Activated CD4-positive, alpha-beta T cell treated with anti-CD3 and anti-CD28 coated beads, Interleukin-2, amount 50 U/mL, for 24 hours (primary cell): ENCODE results near the gene TSPAN31.

Source experiments
- DNase-seq, 2 donors: peaks; one replicate each; pipeline ENCODE4 v3.0.0-alpha.2; 2020; ENCODE audit warnings: low read depth in 1 of 2, low spot score in 1 of 2

The TSPAN31 gene

GRCh38 chr12:57735198-57735855 is 9.5 kb upstream of the TSPAN31 start:
- no peak for DNase-seq

DNA sequence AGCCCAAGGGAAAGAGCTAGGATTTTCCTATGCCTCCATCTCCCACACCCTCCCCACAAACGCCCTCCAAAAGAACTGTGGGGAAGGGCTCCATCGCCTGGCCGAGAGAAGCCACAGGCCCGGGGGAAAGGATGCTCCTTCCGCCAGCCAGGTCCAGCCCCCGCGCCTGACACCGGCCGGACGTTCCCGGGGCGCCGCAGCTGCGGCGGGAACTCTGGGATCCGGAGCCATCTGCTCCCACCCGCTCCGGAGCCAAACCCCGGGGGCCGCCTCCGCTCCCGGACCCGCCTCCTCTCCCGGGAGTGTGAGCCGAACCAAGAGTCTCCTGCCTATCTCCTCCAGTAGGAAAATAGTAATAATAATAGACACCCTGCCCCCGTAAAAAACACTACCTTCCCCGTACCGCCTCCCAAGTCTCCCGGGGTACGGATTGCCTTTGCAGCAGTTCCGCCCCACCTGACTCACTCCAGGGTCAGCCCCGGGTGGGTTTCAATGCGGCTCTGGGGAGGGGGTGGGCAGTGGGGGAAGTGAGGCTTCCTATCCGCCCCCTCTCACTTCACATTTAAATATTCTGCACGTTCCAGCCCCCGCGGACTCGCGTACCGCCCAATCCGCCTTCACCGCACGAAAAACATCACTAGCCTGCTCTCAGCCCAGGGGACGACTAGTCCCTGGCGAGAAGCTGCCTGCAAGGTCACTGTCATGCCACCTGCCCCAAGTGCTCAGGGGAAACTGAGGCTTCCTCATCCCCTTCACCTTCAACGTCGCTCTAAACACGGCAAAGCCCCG is 8.7 kb upstream of the TSPAN31 start:
- DNase-seq = no peak

- DNase-seq = no peak
Measured at GRCh38 chr12:57736741-57737466, 7.9 kb upstream of the TSPAN31 start.

- no peak for DNase-seq
Measured at GRCh38 chr12:57737467-57738460, 7.1 kb upstream of the TSPAN31 start.

GRCh38 chr12:57738661-57739237 is 6.1 kb upstream of the TSPAN31 start, which contains the start of gene AGAP2:
Gene AGAP2 (minus strand): TSS chr12:57738742. CDS start chr12:57738246, 496 bp downstream.
- no peak for DNase-seq

- no peak for DNase-seq
Measured at GRCh38 chr12:57739387-57739786, 5.5 kb upstream of the TSPAN31 start.

DNA sequence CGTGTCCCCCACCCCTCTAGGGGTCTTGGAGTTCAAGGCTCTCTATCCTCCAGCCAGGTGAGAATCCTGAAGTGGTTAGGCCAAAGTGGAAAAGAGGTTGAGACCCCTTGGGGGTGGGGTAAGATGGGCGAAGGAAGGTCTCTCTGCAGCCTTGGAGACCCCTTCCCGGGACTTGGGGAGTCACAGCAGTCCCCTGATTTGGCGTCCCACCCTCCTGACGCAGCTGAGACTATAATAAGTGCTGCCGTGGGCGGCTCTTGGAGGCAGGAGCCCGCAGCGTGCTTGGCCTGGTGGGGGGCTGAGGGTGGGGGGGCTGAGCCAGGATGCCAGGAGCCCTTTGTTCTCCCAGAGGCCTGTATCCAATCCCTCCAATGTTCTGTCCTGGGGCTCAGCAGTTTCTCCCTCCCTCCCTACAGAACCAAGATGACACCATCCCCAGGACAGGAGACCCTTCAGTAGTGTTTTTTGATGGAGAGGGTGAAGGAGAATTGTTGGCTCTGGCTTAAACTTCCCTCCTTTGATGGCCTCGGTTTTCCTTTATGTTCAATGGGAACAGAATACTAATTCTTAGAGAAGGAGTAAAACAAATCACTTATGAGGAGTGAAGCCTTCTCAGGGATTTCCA is 4.8 kb upstream of the TSPAN31 start:
- no peak for DNase-seq

GRCh38 chr12:57740656-57741412 is 4.0 kb upstream of the TSPAN31 start:
- peak in 1 of 2 donors; percentile 68 for DNase-seq

DNA sequence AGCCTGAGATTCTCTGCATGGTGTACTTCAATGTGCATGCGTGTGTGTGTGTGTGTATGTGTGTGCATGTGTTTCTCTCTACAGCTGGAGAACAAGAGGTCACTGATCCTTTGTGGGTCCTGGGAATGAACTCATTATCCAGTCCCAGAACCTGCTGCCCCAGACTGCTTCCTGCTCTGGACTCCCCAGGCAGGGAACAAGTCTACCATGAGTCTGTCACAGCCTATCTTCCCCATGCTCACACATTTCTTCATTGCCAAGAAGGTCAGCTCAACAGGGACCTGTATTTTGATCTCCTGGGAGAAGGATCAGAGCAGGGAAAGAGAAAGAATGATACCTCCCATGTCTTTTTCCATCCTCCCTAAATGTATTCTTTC is 3.4 kb upstream of the TSPAN31 start:
- no peak for DNase-seq

- DNase-seq = peak in 1 of 2 donors; percentile 70
Measured at GRCh38 chr12:57741844-57742738, 2.7 kb upstream of the TSPAN31 start.

DNA sequence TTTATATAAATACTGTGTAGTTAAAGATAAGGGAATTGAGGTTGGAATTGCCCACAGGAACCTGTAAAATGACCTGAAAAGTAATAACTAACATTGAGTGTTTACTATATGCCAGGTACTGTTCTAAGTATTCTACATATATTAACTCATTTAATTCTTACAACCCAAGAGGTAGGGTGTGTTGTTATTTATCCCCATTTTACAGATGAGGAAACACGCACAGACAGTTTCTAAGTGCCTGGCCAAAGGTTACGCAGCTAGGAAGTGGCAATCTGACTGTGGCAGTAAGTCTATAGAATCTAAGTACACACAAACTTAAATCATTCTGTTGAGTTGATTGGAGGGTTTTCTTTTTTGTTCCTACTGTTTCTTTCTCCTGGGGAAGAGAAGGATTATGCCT is 1.1 kb upstream of the TSPAN31 start:
- no peak for DNase-seq

DNA sequence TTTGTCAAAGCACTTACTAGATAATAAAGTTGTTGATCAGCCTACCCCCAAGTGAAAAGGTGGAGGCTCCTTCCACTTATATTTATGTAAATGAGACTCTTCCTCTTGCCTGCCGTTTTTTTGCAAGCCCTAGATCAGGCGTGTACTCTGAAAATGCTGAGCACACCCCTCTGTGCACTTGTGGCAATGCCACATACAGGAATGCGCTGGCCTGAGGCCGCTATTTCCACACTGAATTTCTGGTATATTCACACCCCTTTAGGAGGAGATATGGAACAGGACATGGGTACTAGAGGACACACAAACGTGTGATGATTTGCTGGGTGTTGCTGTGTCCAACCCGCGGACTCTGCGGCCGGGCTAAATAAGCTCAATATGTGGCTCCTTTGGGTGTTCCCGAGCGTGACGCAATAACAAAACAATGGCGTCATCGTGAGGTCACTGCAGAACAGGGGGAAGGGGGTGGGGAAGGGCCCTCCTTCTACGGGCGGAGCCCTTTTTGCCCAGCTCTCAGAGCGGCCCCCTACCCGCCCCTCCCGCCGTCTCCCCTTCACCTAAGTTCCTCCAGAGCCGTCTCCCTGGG is 554 bp upstream of the TSPAN31 start:
- DNase-seq = peak; percentile 66 to 69

- DNase-seq = no peak
Measured at GRCh38 chr12:57745485-57745881, 644 bp downstream of the TSPAN31 start.

DNA sequence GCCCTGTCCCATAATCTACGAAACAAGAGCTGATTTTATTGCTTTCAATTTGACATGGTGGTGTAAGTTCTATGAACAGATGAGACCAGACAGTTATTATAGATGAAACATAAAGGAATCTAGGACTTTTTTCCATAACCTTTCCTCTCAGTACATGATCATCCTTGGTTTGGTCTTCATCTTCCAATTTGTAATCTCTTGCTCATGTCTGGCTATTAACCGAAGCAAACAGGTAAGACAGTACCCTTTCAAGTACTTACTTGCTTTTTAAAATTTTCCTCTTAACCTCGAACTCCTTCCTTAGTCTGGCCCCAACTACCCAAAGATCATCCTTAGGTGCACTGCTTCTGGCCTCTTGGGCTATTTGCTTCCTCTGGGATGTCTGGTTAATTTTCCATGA is 1.2 kb downstream of the TSPAN31 start:
- DNase-seq = no peak

GRCh38 chr12:57749061-57749460 is 4.2 kb downstream of the TSPAN31 start:
- DNase-seq = no peak

GRCh38 chr12:57750561-57751431 is 6.0 kb downstream of the TSPAN31 start:
- no peak for DNase-seq

DNA sequence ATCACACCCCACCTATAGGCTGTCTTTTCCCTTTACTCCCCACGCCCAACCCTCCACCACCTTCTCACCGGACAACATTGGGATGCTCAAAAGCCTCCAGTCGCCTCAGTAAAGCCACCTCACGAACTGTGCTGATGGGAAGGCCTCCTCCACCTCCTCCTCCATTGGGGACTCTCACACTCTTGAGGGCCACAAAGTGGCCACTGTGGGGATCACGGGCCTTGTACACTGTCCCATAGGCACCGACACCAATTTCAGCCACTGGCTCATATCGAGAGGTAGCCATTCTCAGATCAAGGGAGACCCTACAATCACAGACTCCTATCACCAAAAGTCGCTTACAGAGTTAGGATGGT is 6.6 kb downstream of the TSPAN31 start:
- DNase-seq = no peak
